G401 (cell line): ENCODE measurements around the gene CABP4. TPM values are rescaled to one million over a fixed set of nuclear protein-coding genes. Genes with fewer than 3 reads are reported as not detected.
"Not testable (repeated sequence)": the region's sequence is repeated elsewhere in the genome, so short reads cannot be mapped to it uniquely, and the experiment has no call there.

Experiments
- DNase-seq: peaks from one replicate; pipeline ENCODE4 v3.0.0-alpha.2; 2015; ENCODE audit warnings: low spot score
- in situ Hi-C: cut with HindIII; loops from 2 replicates; pipeline ENCODE4 v1.10.0; 2016; ENCODE audit warnings: low sequenced_read_pairs, mixed read lengths
- total RNA-seq: library from RNA; depleted of rRNA; stranded (reverse); fragments of >200 nt; shearing (Covaris generic); gene quantifications from 2 replicates; pipeline ENCODE4 v1.2.3, GENCODE V29; 2014

CABP4 gene
- total RNA-seq, 1 experiment from 2014 or later, result not detected

GRCh38 chr11:67449116-67449844, 5.9 kb upstream of the CABP4 start:
- in situ Hi-C loops, result no loop called here

GRCh38 chr11:67450796-67451657, 4.1 kb upstream of the CABP4 start:
- no peak for DNase-seq
- in situ Hi-C loops, result no loop called here

More at GRCh38 chr11:67449116-67449844, 5.9 kb upstream of the CABP4 start:
- DNase-seq, result no peak

GRCh38 chr11:67451658-67451976, 3.5 kb upstream of the CABP4 start:
- in situ Hi-C loops, result no loop called here
- DNase-seq, result no peak

GRCh38 chr11:67452141-67452952, 2.8 kb upstream of the CABP4 start, which contains the start of gene GPR152:
Gene GPR152 (minus strand): TSS chr11:67452729. CDS start chr11:67452724, 5 bp downstream.
- in situ Hi-C loops, result no loop called here
- peak; percentile 47 for DNase-seq

GRCh38 chr11:67453816-67454732, 1.1 kb upstream of the CABP4 start:
- DNase-seq, result no peak
- in situ Hi-C loops, result no loop called here

- in situ Hi-C loops, result no loop called here
Measured at GRCh38 chr11:67456068-67456705, 1.0 kb downstream of the CABP4 start.

GRCh38 chr11:67457453-67457852, 2.3 kb downstream of the CABP4 start:
- in situ Hi-C loops, result no loop called here

More at GRCh38 chr11:67456068-67456705, 1.0 kb downstream of the CABP4 start:
- DNase-seq, result no peak

GRCh38 chr11:67458266-67458665, 3.1 kb downstream of the CABP4 start:
- in situ Hi-C loops, result no loop called here
- DNase-seq, result no peak

More at GRCh38 chr11:67457453-67457852, 2.3 kb downstream of the CABP4 start:
- DNase-seq, result no peak

- no peak for DNase-seq
- in situ Hi-C loops, result no loop called here
Measured at GRCh38 chr11:67463186-67463585, 8.0 kb downstream of the CABP4 start.

- in situ Hi-C loops, result no loop called here
- DNase-seq, result no peak
Measured at GRCh38 chr11:67463680-67464410, 8.7 kb downstream of the CABP4 start.

GRCh38 chr11:67464411-67465188, 9.4 kb downstream of the CABP4 start:
- peak; percentile 84 for DNase-seq
- in situ Hi-C loops, result no loop called here

- in situ Hi-C loops, result no loop called here
- no peak for DNase-seq
Measured at GRCh38 chr11:67465189-67465510, 10.0 kb downstream of the CABP4 start.

GRCh38 chr11:67465530-67465929, 10.4 kb downstream of the CABP4 start:
- DNase-seq, in situ Hi-C loops: not testable (repeated sequence)

GRCh38 chr11:67466367-67466766, 11.2 kb downstream of the CABP4 start:
- in situ Hi-C loops, result no loop called here

GRCh38 chr11:67466962-67467771, 12.0 kb downstream of the CABP4 start:
- in situ Hi-C loops, result no loop called here
- no peak for DNase-seq

More at GRCh38 chr11:67466367-67466766, 11.2 kb downstream of the CABP4 start:
- no peak for DNase-seq

GRCh38 chr11:67468056-67468455, 12.9 kb downstream of the CABP4 start:
- in situ Hi-C loops, result no loop called here
- DNase-seq, result peak; percentile 67
